Right atrium auricular region (tissue), 2 donors: ENCODE measurements around the gene GRPEL1. TPM values are rescaled to one million over a fixed set of nuclear protein-coding genes. Genes with fewer than 3 reads are reported as not detected.
A peak's percentile ranks its signal among the peaks of the same experiment; 100 is the strongest.

Experiments used
- DNase-seq: peaks from one replicate; pipeline ENCODE4 v3.0.0-alpha.2; 2019; ENCODE audit warnings: low spot score
- H3K27ac ChIP-seq, 2 donors: fragments of 200-600 bp; sonication (generic); 1 replicate in 1 of 2; 2 replicates in 1 of 2; pipeline ENCODE4 v1.5.1; 2016 to 2019
- H3K27me3 ChIP-seq, 2 donors: fragments of 200-600 bp; sonication (generic); one replicate each; pipeline versions ENCODE4 v1.5.1 to v1.6.0; 2017 to 2019
- H3K36me3 ChIP-seq: fragments of 200-600 bp; sonication (generic); one replicate; pipeline ENCODE4 v1.5.1; 2016
- H3K4me1 ChIP-seq, 2 donors: fragments of 200-600 bp; sonication (generic); one replicate each; pipeline versions ENCODE4 v1.5.1 to v1.6.0; 2017 to 2019
- H3K4me3 ChIP-seq, 2 donors: fragments of 200-600 bp; sonication (generic); 1 replicate in 1 of 2; 2 replicates in 1 of 2; pipeline ENCODE4 v1.5.1; 2017 to 2019; ENCODE audit warnings: mild to moderate bottlenecking in 1 of 2, moderate library complexity in 1 of 2
- H3K9me3 ChIP-seq, 2 donors: fragments of 200-600 bp; sonication (generic); one replicate each; pipeline ENCODE4 v1.5.1; 2019
- CTCF ChIP-seq, 2 donors: fragments of 200-600 bp; sonication (generic); IDR thresholded peaks; one replicate each; pipeline ENCODE4 v1.5.1; 2019; ENCODE audit warnings: antibody characterized with exemption in 2 of 2
- total RNA-seq, 2 donors: library from RNA; depleted of rRNA; stranded (reverse); fragments of >200 nt; gene quantifications; one replicate each; pipeline ENCODE4 v1.1.0, GENCODE V29; 2016

Gene GRPEL1
- total RNA-seq, 2 donors from 2014 or later: 17.8 to 18.4 TPM

DNA sequence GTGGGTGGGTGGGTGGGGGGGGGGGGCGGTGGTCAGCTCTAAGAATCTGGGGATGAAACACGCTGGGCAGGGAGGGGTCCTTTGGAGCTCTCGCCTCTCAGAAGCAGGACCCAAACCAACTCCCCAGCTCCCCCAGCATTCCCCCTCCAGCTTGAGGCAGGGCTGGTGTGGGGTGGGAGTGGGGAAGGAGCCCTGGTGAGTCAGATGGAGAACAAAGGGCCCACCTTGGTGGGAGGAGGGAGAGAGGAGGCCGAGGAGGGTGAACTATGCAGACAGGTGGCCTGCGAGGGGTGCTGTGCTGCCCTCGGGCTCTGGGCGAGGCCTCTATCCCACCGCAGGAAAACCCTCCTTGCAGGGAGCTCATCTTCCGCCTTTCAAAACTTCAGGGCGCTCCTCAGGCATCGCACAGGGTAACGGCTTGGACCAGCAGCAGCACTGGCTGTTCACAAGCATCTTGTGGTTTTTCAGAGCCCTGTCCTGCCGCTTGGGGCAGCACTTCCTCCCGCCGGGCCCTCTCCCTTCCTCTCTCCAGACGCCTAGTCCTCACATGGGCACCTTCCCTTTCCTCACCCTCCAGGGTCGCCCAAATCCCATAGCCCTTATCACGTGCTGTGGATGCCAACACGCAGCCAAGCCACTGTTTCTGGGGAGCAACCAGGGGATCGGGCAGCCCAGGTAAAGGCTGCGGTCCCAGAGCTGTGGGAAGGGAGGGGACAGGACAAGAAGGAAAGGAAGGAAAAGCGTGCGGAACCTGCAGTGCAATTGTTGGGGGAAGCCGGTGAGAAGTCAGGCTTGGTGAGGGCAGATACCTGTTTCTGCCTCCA is 34.0 kb upstream of the GRPEL1 start:
- Histone ChIP-seq H3K4me3 (peak overlapping the region; percentile 59 to 62), H3K4me1 (peaks cover 0 to 26% of the 10 kb centered on the region in 2 donors), H3K27ac (peak overlapping the region; percentile 82 to 88), H3K9me3 (no peaks in the 10 kb centered on the region), H3K36me3 (no peaks in the 10 kb centered on the region), H3K27me3 (no peaks in the 10 kb centered on the region)
- peak; percentile 73 to 84 for TF ChIP-seq CTCF (IDR thresholded peaks at IDR 0.05)
- peak; percentile 82 for DNase-seq

- Histone ChIP-seq H3K4me3 (no peak overlapping the region), H3K27ac (no peak overlapping the region), H3K4me1 (peaks cover 0 to under 1% of the 10 kb centered on the region in 2 donors), H3K9me3 (no peaks in the 10 kb centered on the region), H3K36me3 (no peaks in the 10 kb centered on the region), H3K27me3 (no peaks in the 10 kb centered on the region)
- no peak for TF ChIP-seq CTCF (IDR thresholded peaks at IDR 0.05)
- no peak for DNase-seq
These were observed 28.4 kb upstream of the GRPEL1 start for GRCh38 chr4:7096236-7096635.

DNA sequence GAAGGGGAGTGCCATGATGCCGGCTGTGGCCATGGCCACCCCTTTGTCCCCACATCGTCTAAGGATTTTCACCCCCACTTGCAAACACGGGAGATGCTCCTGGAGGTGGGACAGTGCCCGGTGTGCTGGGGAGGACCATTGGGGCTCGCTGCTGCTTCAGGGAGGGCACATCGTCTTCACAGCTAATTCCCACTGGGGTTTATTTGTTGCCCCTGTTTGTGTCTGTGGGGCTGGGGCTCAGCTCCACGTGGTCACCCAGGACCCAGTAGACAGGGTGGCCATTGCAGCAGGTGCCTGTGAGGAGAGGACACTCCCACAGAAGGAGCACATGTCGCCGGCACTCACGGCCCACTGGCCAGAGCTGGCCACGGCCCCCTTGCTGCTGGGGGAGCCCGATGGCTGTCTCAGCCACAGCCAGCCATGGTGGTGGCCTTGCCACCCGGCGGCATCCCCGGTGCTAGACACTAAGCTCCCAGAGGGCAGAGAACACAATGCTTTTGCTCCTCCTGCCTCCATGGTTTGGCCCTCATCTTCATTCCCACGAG is 27.8 kb upstream of the GRPEL1 start:
- no peaks in the 10 kb centered on the region for H3K9me3 ChIP-seq
- no peak for DNase-seq
- H3K27ac ChIP-seq: no peak overlapping the region
- no peak for TF ChIP-seq CTCF (IDR thresholded peaks at IDR 0.05)
- H3K4me1 ChIP-seq: no peaks in the 10 kb centered on the region
- no peak overlapping the region for H3K4me3 ChIP-seq
- no peaks in the 10 kb centered on the region for H3K36me3 ChIP-seq
- no peaks in the 10 kb centered on the region for H3K27me3 ChIP-seq

DNA sequence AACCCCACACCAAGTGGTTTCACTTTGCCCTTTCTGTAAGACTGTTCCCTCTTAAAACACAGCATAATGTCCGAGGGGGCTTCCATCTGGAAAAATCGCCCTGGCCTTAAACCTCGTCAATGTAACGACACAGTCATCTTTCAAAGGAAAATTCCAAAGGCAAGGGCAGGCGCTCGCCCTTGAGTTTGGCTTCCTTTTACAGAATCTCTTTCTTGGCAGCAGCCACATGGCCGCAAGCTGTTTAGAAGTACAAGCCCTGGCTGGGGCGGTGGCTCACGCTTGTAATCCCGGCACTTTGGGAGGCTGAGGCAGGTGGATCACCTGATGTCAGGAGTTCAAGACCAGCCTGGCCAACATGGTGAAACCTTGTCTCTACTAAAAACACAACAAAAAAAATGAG is 27.1 kb upstream of the GRPEL1 start:
- H3K4me3 ChIP-seq: no peak overlapping the region
- TF ChIP-seq CTCF (IDR thresholded peaks at IDR 0.05): no peak
- H3K9me3 ChIP-seq: no peaks in the 10 kb centered on the region
- no peak for DNase-seq
- H3K4me1 ChIP-seq: peaks cover 0 to 2% of the 10 kb centered on the region in 2 donors
- H3K27me3 ChIP-seq: no peaks in the 10 kb centered on the region
- no peaks in the 10 kb centered on the region for H3K36me3 ChIP-seq
- no peak overlapping the region for H3K27ac ChIP-seq

DNA sequence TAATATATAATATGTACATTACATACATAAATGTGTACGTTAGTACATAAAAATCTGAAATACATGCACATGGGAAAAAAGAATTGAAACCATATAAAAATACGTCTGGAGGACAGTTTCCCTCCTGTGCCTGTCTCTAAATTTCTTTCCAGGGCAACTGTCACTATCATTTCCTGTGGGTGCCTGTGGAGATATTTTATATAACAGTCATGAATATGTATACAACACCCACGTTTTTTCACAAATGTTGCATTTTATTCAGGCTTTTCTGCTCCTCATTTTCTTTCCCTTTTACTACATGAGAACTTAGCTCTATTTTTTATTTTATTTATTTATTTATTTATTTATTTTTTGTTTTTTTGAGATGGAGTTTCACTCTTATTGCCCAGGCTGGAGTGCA is 24.2 kb upstream of the GRPEL1 start:
- no peak for TF ChIP-seq CTCF (IDR thresholded peaks at IDR 0.05)

More for the DNA sequence above, 24.2 kb upstream of the GRPEL1 start:
- Histone ChIP-seq H3K36me3 (no peaks in the 10 kb centered on the region), H3K9me3 (no peaks in the 10 kb centered on the region), H3K27ac (no peak overlapping the region), H3K4me3 (no peak overlapping the region), H3K27me3 (no peaks in the 10 kb centered on the region), H3K4me1 (peaks cover 0 to 8% of the 10 kb centered on the region in 2 donors)
- no peak for DNase-seq
